GM12892 (cell line): Measurements from ENCODE around the gene TXNRD1.

ENCODE experiments used
- POLR2A ChIP-seq: IDR thresholded peaks from 2 replicates; pipeline ENCODE4 v1.6.1; 2011; ENCODE audit warnings: low read depth, low read length, control low read depth
- POLR2AphosphoS5 ChIP-seq: IDR thresholded peaks from 2 replicates; pipeline ENCODE4 v1.6.1; 2011; ENCODE audit warnings: low read depth, low read length, control low read depth

DNA sequence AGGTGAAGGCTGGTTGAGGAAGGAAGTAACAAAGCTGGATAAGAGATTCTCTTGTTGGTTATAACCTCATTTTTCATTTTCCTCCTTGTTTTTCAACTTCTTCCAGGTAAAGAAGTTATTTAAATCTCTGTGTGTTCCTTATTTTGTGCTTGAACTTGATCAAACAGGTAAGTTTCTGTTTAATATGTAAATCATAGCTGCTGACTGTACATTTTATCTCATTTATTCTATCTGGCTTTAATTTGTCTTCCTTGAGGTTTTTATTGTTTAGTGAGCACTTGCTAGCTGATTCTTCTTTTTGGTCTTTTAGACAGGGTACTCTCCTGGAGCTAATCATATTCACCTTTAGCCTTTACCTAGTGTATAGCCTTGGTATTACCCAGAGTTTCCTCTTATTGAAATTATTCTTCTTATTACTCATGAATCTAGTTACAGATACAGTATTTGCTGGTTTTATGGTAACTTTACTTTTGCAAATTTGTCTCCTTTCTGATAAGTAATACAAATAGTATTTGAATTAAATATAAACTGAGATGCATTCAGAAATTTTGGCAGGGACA is 42.4 kb downstream of the TXNRD1 start:
- TF ChIP-seq POLR2A: no peak
- TF ChIP-seq POLR2AphosphoS5: no peak
